NT2/D1 (cell line): ENCODE data around the gene PNRC1.

Source experiments
- DNase-seq: peaks from one replicate; pipeline ENCODE4 v3.0.0-alpha.2; 2011; ENCODE audit warnings: low read depth, low spot score
- H3K27me3 ChIP-seq: 2 replicates; pipeline ENCODE4 v1.6.0; 2011; ENCODE audit warnings: mild to moderate bottlenecking; ENCODE audit not compliant: insufficient read length, insufficient read depth
- H3K36me3 ChIP-seq: 2 replicates; pipeline ENCODE4 v1.6.1; 2011; ENCODE audit warnings: mild to moderate bottlenecking, low read length, mixed read lengths; ENCODE audit not compliant: insufficient read depth, insufficient read length
- H3K4me1 ChIP-seq: 2 replicates; pipeline ENCODE4 v1.5.1; 2011; ENCODE audit not compliant: insufficient read depth, insufficient read length
- H3K4me3 ChIP-seq: 2 replicates; pipeline ENCODE4 v1.5.1; 2011; ENCODE audit warnings: low read depth; ENCODE audit not compliant: insufficient read length
- H3K9ac ChIP-seq: 2 replicates; pipeline ENCODE4 v1.6.0; 2011; ENCODE audit warnings: low read depth; ENCODE audit not compliant: insufficient read length
- H3K9me3 ChIP-seq: 2 replicates; pipeline ENCODE4 v1.5.1; 2011; ENCODE audit warnings: mild to moderate bottlenecking, low read length; ENCODE audit not compliant: insufficient read depth
- SUZ12 ChIP-seq: IDR thresholded peaks from 2 replicates; pipeline ENCODE4 v1.6.1; 2011; ENCODE audit not compliant: insufficient read length, insufficient read depth; ENCODE audit errors: extremely low read depth
- YY1 ChIP-seq: IDR thresholded peaks from 2 replicates; pipeline ENCODE4 v1.6.1; 2011; ENCODE audit not compliant: insufficient read length, insufficient read depth
- ZNF274 ChIP-seq: IDR thresholded peaks from 2 replicates; pipeline ENCODE4 v1.6.1; 2011; ENCODE audit warnings: mild to moderate bottlenecking, low read depth, low read length

The PNRC1 gene

DNA sequence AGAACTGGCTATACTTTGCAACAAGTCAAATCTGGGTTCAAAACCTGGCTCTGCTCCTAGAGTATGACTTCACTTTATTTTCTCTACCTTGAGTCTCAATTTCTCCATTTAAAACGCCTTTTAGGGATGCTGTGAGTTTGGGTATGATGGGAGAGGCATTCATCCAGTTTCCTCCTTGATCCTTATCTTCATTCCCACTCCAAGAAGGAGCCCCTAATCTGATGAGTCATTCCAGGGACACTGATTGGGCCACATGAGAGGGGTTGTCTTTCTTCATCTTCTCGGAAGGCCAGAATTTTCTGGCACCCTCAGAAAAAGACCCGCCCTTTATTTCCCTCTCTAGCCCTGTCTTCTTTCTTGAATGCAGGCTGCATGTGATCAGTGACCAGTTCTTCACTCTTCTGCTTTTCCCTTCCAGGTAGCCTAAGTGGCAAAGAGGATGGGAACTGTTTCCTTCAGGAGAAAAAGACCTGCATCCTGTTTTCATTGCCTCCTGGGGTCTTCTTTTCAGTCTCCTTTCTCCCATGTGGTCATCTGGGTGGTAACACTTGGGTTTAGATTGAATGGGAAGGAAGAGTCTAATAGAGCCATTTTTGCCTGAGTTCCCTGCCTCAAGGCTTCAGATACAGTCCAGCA is 32.1 kb upstream of the PNRC1 start:
- no peak overlapping the region for H3K4me3 ChIP-seq
- H3K36me3 ChIP-seq = no peaks in the 10 kb centered on the region
- no peaks in the 10 kb centered on the region for H3K9me3 ChIP-seq
- no peak for TF ChIP-seq YY1
- TF ChIP-seq SUZ12 = no peak
- no peak for TF ChIP-seq ZNF274
- no peaks in the 10 kb centered on the region for H3K4me1 ChIP-seq
- no peaks in the 10 kb centered on the region for H3K27me3 ChIP-seq
- no peak overlapping the region for H3K9ac ChIP-seq
- no peak for DNase-seq

GRCh38 chr6:89048985-89049384 is 31.6 kb upstream of the PNRC1 start:
- TF ChIP-seq SUZ12 = no peak
- no peak for TF ChIP-seq ZNF274
- TF ChIP-seq YY1 = no peak
- no peak overlapping the region for H3K9ac ChIP-seq
- no peaks in the 10 kb centered on the region for H3K27me3 ChIP-seq
- H3K4me1 ChIP-seq = no peaks in the 10 kb centered on the region
- H3K36me3 ChIP-seq = no peaks in the 10 kb centered on the region
- no peak for DNase-seq
- no peaks in the 10 kb centered on the region for H3K9me3 ChIP-seq
- H3K4me3 ChIP-seq = no peak overlapping the region

GRCh38 chr6:89050155-89050554 is 30.4 kb upstream of the PNRC1 start:
- TF ChIP-seq ZNF274 (no peak), YY1 (no peak), SUZ12 (no peak)
- Histone ChIP-seq H3K4me1 (no peaks in the 10 kb centered on the region), H3K27me3 (no peaks in the 10 kb centered on the region), H3K4me3 (no peak overlapping the region), H3K9me3 (no peaks in the 10 kb centered on the region), H3K36me3 (no peaks in the 10 kb centered on the region), H3K9ac (no peak overlapping the region)
- DNase-seq = no peak

DNA sequence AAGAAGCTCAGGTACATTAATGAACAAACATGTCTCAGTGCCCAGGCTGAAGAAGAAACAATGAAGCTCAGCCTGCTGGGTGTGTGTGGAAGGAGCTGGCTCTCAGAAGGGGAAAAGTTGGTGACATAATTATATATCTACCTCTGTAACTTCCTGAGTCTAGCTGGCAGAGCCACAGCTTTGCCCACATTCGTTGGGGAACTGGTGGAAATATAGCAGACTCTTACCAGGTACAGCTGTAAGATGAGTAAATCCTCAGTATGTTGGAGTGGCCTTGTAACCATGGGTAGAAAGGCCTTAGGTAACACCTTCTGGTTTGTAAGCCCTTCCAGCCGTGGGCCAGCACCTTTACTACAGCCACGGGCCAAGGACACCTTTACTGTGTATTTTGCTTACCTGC is 29.9 kb upstream of the PNRC1 start:
- no peak for DNase-seq
- H3K9ac ChIP-seq = no peak overlapping the region
- no peaks in the 10 kb centered on the region for H3K36me3 ChIP-seq
- no peak for TF ChIP-seq YY1
- no peak for TF ChIP-seq SUZ12
- TF ChIP-seq ZNF274 = no peak
- no peaks in the 10 kb centered on the region for H3K4me1 ChIP-seq
- no peak overlapping the region for H3K4me3 ChIP-seq
- no peaks in the 10 kb centered on the region for H3K9me3 ChIP-seq
- no peaks in the 10 kb centered on the region for H3K27me3 ChIP-seq

DNA sequence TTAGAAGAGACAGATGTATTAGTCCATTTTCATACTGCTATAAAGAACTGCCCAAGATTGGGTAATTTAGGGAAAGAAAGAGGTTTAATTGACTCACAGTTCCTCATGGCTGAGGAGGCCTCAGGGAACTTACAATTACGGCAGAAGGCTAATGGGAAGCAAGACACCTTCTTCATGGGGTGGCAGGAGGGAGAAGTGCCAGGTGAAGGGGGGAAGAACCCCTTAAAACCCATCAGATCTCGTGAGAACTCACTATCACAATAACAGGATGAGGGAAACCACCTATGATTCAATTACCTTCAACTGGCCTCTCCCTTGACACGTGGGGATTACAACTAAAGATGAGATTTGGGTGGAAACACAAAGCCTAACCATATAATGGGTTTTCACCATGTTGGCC is 28.9 kb upstream of the PNRC1 start:
- no peak for DNase-seq
- no peaks in the 10 kb centered on the region for H3K36me3 ChIP-seq
- H3K9ac ChIP-seq = no peak overlapping the region
- H3K4me1 ChIP-seq = no peaks in the 10 kb centered on the region
- H3K9me3 ChIP-seq = no peaks in the 10 kb centered on the region
- H3K27me3 ChIP-seq = no peaks in the 10 kb centered on the region
- H3K4me3 ChIP-seq = no peak overlapping the region
- TF ChIP-seq ZNF274 = no peak
- no peak for TF ChIP-seq SUZ12
- no peak for TF ChIP-seq YY1

DNA sequence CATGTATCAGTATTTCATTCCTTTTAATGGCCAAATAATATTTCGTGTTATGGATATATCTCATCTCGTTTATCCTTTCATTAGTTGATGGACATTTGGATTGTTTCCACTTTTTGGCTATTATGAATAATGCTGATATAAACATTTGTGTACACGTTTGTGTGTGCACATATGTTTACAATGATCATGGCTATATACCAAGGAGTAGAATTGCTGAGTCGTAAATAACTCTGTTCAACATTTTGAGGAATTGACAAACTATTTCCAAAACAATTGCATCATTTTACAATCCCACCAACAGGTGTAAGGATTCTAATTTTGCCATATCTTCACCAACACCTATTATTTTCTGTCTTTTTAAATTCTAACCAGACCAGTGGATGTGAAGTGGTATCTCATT is 26.3 kb upstream of the PNRC1 start:
- TF ChIP-seq SUZ12 (no peak), ZNF274 (no peak), YY1 (no peak)
- Histone ChIP-seq H3K36me3 (no peaks in the 10 kb centered on the region), H3K4me3 (no peak overlapping the region), H3K9ac (no peak overlapping the region), H3K4me1 (no peaks in the 10 kb centered on the region), H3K27me3 (no peaks in the 10 kb centered on the region), H3K9me3 (no peaks in the 10 kb centered on the region)
- DNase-seq = no peak

- no peak for DNase-seq
- no peak for TF ChIP-seq SUZ12
- TF ChIP-seq YY1 = no peak
- TF ChIP-seq ZNF274 = no peak
- H3K9ac ChIP-seq = no peak overlapping the region
Observed at GRCh38 chr6:89057759-89058158, 22.8 kb upstream of the PNRC1 start.

More at GRCh38 chr6:89057759-89058158, 22.8 kb upstream of the PNRC1 start:
- Histone ChIP-seq H3K4me1 (no peaks in the 10 kb centered on the region), H3K27me3 (no peaks in the 10 kb centered on the region), H3K9me3 (no peaks in the 10 kb centered on the region), H3K4me3 (no peak overlapping the region), H3K36me3 (no peaks in the 10 kb centered on the region)
